Mesenchymal stem cell (in vitro differentiated cells and primary cell): ENCODE measurements around the gene CDH12.
A peak's percentile ranks its signal among the peaks of the same experiment; 100 is the strongest.

Experiments
- DNase-seq: peaks from one replicate; pipeline ENCODE4 v3.0.0-alpha.2; 2013
- H2AFZ ChIP-seq: one replicate; pipeline ENCODE4 v1.6.1; 2013; ENCODE audit warnings: low read depth, mild to moderate bottlenecking, control low read depth, inconsistent platforms, low read length, moderate library complexity
- H2AK5ac ChIP-seq: 2 replicates; pipeline ENCODE4 v1.6.1; 2013; ENCODE audit warnings: low read length, moderate library complexity, mild to moderate bottlenecking, inconsistent platforms; ENCODE audit not compliant: severe bottlenecking
- H2BK120ac ChIP-seq: one replicate; pipeline ENCODE4 v1.6.1; 2013; ENCODE audit warnings: low read depth, mild to moderate bottlenecking, inconsistent platforms, low read length, moderate library complexity
- H2BK12ac ChIP-seq, 2 experiments: one replicate each; pipeline ENCODE4 v1.6.1; 2013; ENCODE audit warnings: inconsistent platforms in 2 of 2, low read length in 2 of 2, mild to moderate bottlenecking in 2 of 2, moderate library complexity in 2 of 2, control low read depth in 1 of 2
- H2BK15ac ChIP-seq: one replicate; pipeline ENCODE4 v1.6.1; 2013; ENCODE audit warnings: mild to moderate bottlenecking, low read depth, inconsistent platforms; ENCODE audit not compliant: poor library complexity, severe bottlenecking
- H2BK5ac ChIP-seq: 2 replicates; pipeline ENCODE4 v1.6.1; 2013; ENCODE audit warnings: low read depth, mild to moderate bottlenecking, low read length, control low read depth, inconsistent platforms; ENCODE audit not compliant: poor library complexity, severe bottlenecking
- H3K14ac ChIP-seq, 2 experiments: one replicate each; pipeline ENCODE4 v1.6.1; 2013; ENCODE audit warnings: inconsistent platforms in 2 of 2, low read length in 2 of 2, control low read depth in 1 of 2, mild to moderate bottlenecking in 1 of 2, moderate library complexity in 1 of 2
- H3K18ac ChIP-seq, 2 experiments: one replicate each; pipeline ENCODE4 v1.6.1; 2013; ENCODE audit warnings: inconsistent platforms in 2 of 2, low read length in 2 of 2, control low read depth in 1 of 2, low read depth in 1 of 2, mild to moderate bottlenecking in 1 of 2
- H3K23ac ChIP-seq, 2 experiments: one replicate each; pipeline ENCODE4 v1.6.1; 2013; ENCODE audit warnings: inconsistent platforms in 2 of 2, low read length in 2 of 2, mild to moderate bottlenecking in 2 of 2, moderate library complexity in 2 of 2, control low read depth in 1 of 2
- H3K27ac ChIP-seq: 2 replicates; pipeline ENCODE4 v1.5.1; 2013; ENCODE audit warnings: mild to moderate bottlenecking, moderate library complexity, low read length, control low read depth, inconsistent platforms; ENCODE audit not compliant: poor library complexity, severe bottlenecking
- H3K27me3 ChIP-seq, 2 experiments: 2 replicates each; pipeline versions ENCODE4 v1.6.1 to v1.7.0; 2013; ENCODE audit warnings: low read length in 2 of 2, mild to moderate bottlenecking in 2 of 2, moderate library complexity in 2 of 2, control low read depth in 1 of 2, inconsistent platforms in 1 of 2; ENCODE audit not compliant: control insufficient read depth in 1 of 2, insufficient read depth in 1 of 2
- H3K36me3 ChIP-seq, 2 experiments: 2 replicates each; pipeline versions ENCODE4 v1.6.1 to v1.7.0; 2013; ENCODE audit warnings: low read length in 2 of 2, control low read depth in 1 of 2, inconsistent platforms in 1 of 2, low read depth in 1 of 2, mild to moderate bottlenecking in 1 of 2; ENCODE audit not compliant: insufficient read depth in 2 of 2, control insufficient read depth in 1 of 2
- H3K4ac ChIP-seq, 2 experiments: one replicate each; pipeline ENCODE4 v1.6.1; 2013; ENCODE audit warnings: inconsistent platforms in 2 of 2, low read length in 2 of 2, mild to moderate bottlenecking in 2 of 2, moderate library complexity in 2 of 2, control low read depth in 1 of 2, low read depth in 1 of 2
- H3K4me1 ChIP-seq: 2 replicates; pipeline ENCODE4 v1.6.1; 2013; ENCODE audit warnings: low read depth, low read length, control low read depth; ENCODE audit not compliant: control insufficient read depth, insufficient read depth
- H3K4me2 ChIP-seq: 2 replicates; pipeline ENCODE4 v1.6.1; 2013; ENCODE audit warnings: low read length, mild to moderate bottlenecking, inconsistent platforms; ENCODE audit not compliant: poor library complexity, severe bottlenecking
- H3K4me3 ChIP-seq, 2 experiments: 2 replicates each; pipeline versions ENCODE4 v1.5.1 to v1.7.0; 2013; ENCODE audit warnings: low read length in 2 of 2, mild to moderate bottlenecking in 2 of 2, control low read depth in 1 of 2, low read depth in 1 of 2; ENCODE audit not compliant: insufficient read depth in 1 of 2
- H3K79me1 ChIP-seq: replicated peaks from 2 replicates; pipeline ENCODE4 v1.6.1; 2013; ENCODE audit warnings: mild to moderate bottlenecking, control low read depth, low read length, inconsistent platforms; ENCODE audit not compliant: poor library complexity, severe bottlenecking
- H3K9ac ChIP-seq: 2 replicates; pipeline ENCODE4 v1.7.0; 2013; ENCODE audit warnings: mild to moderate bottlenecking, low read length, moderate library complexity
- H3K9me3 ChIP-seq: 2 replicates; pipeline ENCODE4 v1.7.0; 2013; ENCODE audit warnings: mild to moderate bottlenecking, low read length; ENCODE audit not compliant: control insufficient read depth
- H4K8ac ChIP-seq: one replicate; pipeline ENCODE4 v1.6.1; 2013; ENCODE audit warnings: inconsistent platforms, mild to moderate bottlenecking, low read length, moderate library complexity
- H4K91ac ChIP-seq: one replicate; pipeline ENCODE4 v1.6.1; 2013; ENCODE audit warnings: mild to moderate bottlenecking, low read length, inconsistent platforms
- WGBS: methylation state at CpG from one replicate; pipeline ENCODE4 v1.1.7; 2013; ENCODE audit warnings: mixed read lengths; 5-methylcytosine and 5-hydroxymethylcytosine counted together

CDH12 gene

GRCh38 chr5:22764736-22765135, 88.4 kb downstream of the CDH12 start:
- Histone ChIP-seq H2BK5ac (no peak overlapping the region), H3K4me1 (no peaks in the 10 kb centered on the region), H3K9me3 (no peaks in the 10 kb centered on the region), H3K23ac (no peak overlapping the region), H3K4me2 (no peak overlapping the region), H3K9ac (no peak overlapping the region), H3K4ac (no peak overlapping the region), H4K91ac (no peak overlapping the region), H2BK15ac (no peak overlapping the region), H3K14ac (no peak overlapping the region), H2AFZ (no peak overlapping the region), H3K27me3 (no peaks in the 10 kb centered on the region), H3K4me3 (no peak overlapping the region), H2BK120ac (no peak overlapping the region), H3K27ac (no peak overlapping the region), H3K79me1 (no peaks in the 10 kb centered on the region), H3K18ac (no peak overlapping the region), H4K8ac (no peak overlapping the region), H2AK5ac (no peak overlapping the region), H2BK12ac (no peak overlapping the region), H3K36me3 (no peaks in the 10 kb centered on the region)
- no peak for DNase-seq
- WGBS: 94% methylated on average over 4 of the region's 5 CpGs

- H3K14ac ChIP-seq: no peak overlapping the region
- no peak for DNase-seq
- no peaks in the 10 kb centered on the region for H3K9me3 ChIP-seq
- no peak overlapping the region for H2BK5ac ChIP-seq
- H2BK12ac ChIP-seq: no peak overlapping the region
- H2AK5ac ChIP-seq: no peak overlapping the region
- no peak overlapping the region for H3K4ac ChIP-seq
- no peak overlapping the region for H2BK15ac ChIP-seq
- H4K91ac ChIP-seq: no peak overlapping the region
- no peak overlapping the region for H3K23ac ChIP-seq
- no peak overlapping the region for H3K9ac ChIP-seq
- WGBS: no CpG with 5 or more reads among the region's 4 CpGs
- H3K4me2 ChIP-seq: no peak overlapping the region
- H3K4me3 ChIP-seq: no peak overlapping the region
- H3K36me3 ChIP-seq: no peaks in the 10 kb centered on the region
- no peak overlapping the region for H3K18ac ChIP-seq
- H4K8ac ChIP-seq: no peak overlapping the region
- no peaks in the 10 kb centered on the region for H3K4me1 ChIP-seq
- no peak overlapping the region for H2AFZ ChIP-seq
- H3K27ac ChIP-seq: no peak overlapping the region
- H3K79me1 ChIP-seq: no peaks in the 10 kb centered on the region
- H3K27me3 ChIP-seq: no peaks in the 10 kb centered on the region
- no peak overlapping the region for H2BK120ac ChIP-seq
Measured at GRCh38 chr5:22757776-22758175, 95.4 kb downstream of the CDH12 start.

- Histone ChIP-seq H3K9me3 (no peaks in the 10 kb centered on the region), H4K91ac (no peak overlapping the region), H2BK5ac (no peak overlapping the region), H3K4ac (no peak overlapping the region), H4K8ac (no peak overlapping the region), H3K79me1 (no peaks in the 10 kb centered on the region), H2AFZ (peak overlapping the region; percentile 42), H2BK12ac (no peak overlapping the region), H3K18ac (no peak overlapping the region), H3K23ac (no peak overlapping the region), H2BK120ac (no peak overlapping the region), H2AK5ac (no peak overlapping the region), H3K27me3 (no peaks in the 10 kb centered on the region), H3K4me1 (no peaks in the 10 kb centered on the region), H3K4me3 (no peak overlapping the region), H3K14ac (no peak overlapping the region), H3K4me2 (no peak overlapping the region), H3K9ac (no peak overlapping the region), H2BK15ac (no peak overlapping the region), H3K27ac (no peak overlapping the region), H3K36me3 (no peaks in the 10 kb centered on the region)
- 92% methylated on average over 3 of the region's 3 CpGs for WGBS
- no peak for DNase-seq
Measured at GRCh38 chr5:22754155-22754554, 99.0 kb downstream of the CDH12 start.

GRCh38 chr5:22751536-22751935, 101.6 kb downstream of the CDH12 start:
- Histone ChIP-seq H2AK5ac (no peak overlapping the region), H2AFZ (no peak overlapping the region), H3K4me2 (no peak overlapping the region), H2BK15ac (no peak overlapping the region), H4K91ac (no peak overlapping the region), H3K4me3 (no peak overlapping the region), H3K9ac (no peak overlapping the region), H3K18ac (no peak overlapping the region), H2BK12ac (no peak overlapping the region), H2BK120ac (no peak overlapping the region), H3K14ac (no peak overlapping the region), H3K27me3 (no peaks in the 10 kb centered on the region), H3K36me3 (no peaks in the 10 kb centered on the region), H3K27ac (no peak overlapping the region), H2BK5ac (no peak overlapping the region), H4K8ac (no peak overlapping the region), H3K9me3 (no peaks in the 10 kb centered on the region), H3K23ac (no peak overlapping the region), H3K4ac (no peak overlapping the region), H3K4me1 (no peaks in the 10 kb centered on the region), H3K79me1 (no peaks in the 10 kb centered on the region)
- WGBS: no CpG with 5 or more reads among the region's 4 CpGs
- DNase-seq: no peak
